ENCODE measurements around the gene KCMF1.

KCMF1 gene

GRCh38 chr2:84980263-84980983 lies 9.5 kb downstream of the KCMF1 start:
- no peak for DNase-seq (ENCODE audit: low spot score)

GRCh38 chr2:84986018-84986417 lies 15.1 kb downstream of the KCMF1 start:
- no peak for DNase-seq (ENCODE audit: low spot score)

- DNase-seq (ENCODE audit: low spot score), result no peak
These were observed 18.5 kb downstream of the KCMF1 start for GRCh38 chr2:84989422-84989821.

- DNase-seq (ENCODE audit: low spot score), result no peak
These were observed 19.0 kb downstream of the KCMF1 start for GRCh38 chr2:84989927-84990326.

- DNase-seq (ENCODE audit: low spot score), result peak; percentile 72
These were observed 20.6 kb downstream of the KCMF1 start for GRCh38 chr2:84991404-84992160.

- no peak for DNase-seq (ENCODE audit: low spot score)
These were observed 24.9 kb downstream of the KCMF1 start for GRCh38 chr2:84995826-84996225.

- no peak for DNase-seq (ENCODE audit: low spot score)
These were observed 25.9 kb downstream of the KCMF1 start for GRCh38 chr2:84996909-84997308.

GRCh38 chr2:84999553-84999955 lies 28.6 kb downstream of the KCMF1 start:
- no peak for DNase-seq (ENCODE audit: low spot score)

- no peak for DNase-seq (ENCODE audit: low spot score)
These were observed 30.6 kb downstream of the KCMF1 start for GRCh38 chr2:85001595-85001994.

GRCh38 chr2:85002534-85002933 lies 31.6 kb downstream of the KCMF1 start:
- DNase-seq (ENCODE audit: low spot score), result no peak

GRCh38 chr2:85008252-85008651 lies 37.3 kb downstream of the KCMF1 start:
- DNase-seq (ENCODE audit: low spot score), result no peak

- no peak for DNase-seq (ENCODE audit: low spot score)
These were observed 38.2 kb downstream of the KCMF1 start for GRCh38 chr2:85009019-85009618.

- DNase-seq (ENCODE audit: low spot score), result no peak
These were observed 39.4 kb downstream of the KCMF1 start for GRCh38 chr2:85010404-85010803.

- no peak for DNase-seq (ENCODE audit: low spot score)
These were observed 40.1 kb downstream of the KCMF1 start for GRCh38 chr2:85011098-85011497.

GRCh38 chr2:85011747-85012146 lies 40.8 kb downstream of the KCMF1 start:
- DNase-seq (ENCODE audit: low spot score), result no peak

- DNase-seq (ENCODE audit: low spot score), result no peak
These were observed 41.5 kb downstream of the KCMF1 start for GRCh38 chr2:85012431-85012830.

- no peak for DNase-seq (ENCODE audit: low spot score)
These were observed 41.9 kb downstream of the KCMF1 start for GRCh38 chr2:85012855-85013254.

- no peak for DNase-seq (ENCODE audit: low spot score)
These were observed 44.8 kb downstream of the KCMF1 start for GRCh38 chr2:85015653-85016360.

GRCh38 chr2:85016446-85016845 lies 45.5 kb downstream of the KCMF1 start:
- no peak for DNase-seq (ENCODE audit: low spot score)

GRCh38 chr2:85017411-85018048 lies 46.6 kb downstream of the KCMF1 start:
- peak; percentile 31 for DNase-seq (ENCODE audit: low spot score)

- no peak for DNase-seq (ENCODE audit: low spot score)
These were observed 47.1 kb downstream of the KCMF1 start for GRCh38 chr2:85018049-85018447.

GRCh38 chr2:85019121-85019520 lies 48.2 kb downstream of the KCMF1 start:
- DNase-seq (ENCODE audit: low spot score), result peak; percentile 13

Data from COLO829 (cell line).